ENCODE results near the gene CRYBB3. TPM values are rescaled to one million over a fixed set of nuclear protein-coding genes. Genes with fewer than 3 reads are reported as not detected.

Gene CRYBB3
- total and polyA plus RNA-seq, 10 of the 15 experiments (the other 5 are each of a cell fraction or from before 2014, with no cell fraction given): 0.26 TPM; not detected in 9

DNA sequence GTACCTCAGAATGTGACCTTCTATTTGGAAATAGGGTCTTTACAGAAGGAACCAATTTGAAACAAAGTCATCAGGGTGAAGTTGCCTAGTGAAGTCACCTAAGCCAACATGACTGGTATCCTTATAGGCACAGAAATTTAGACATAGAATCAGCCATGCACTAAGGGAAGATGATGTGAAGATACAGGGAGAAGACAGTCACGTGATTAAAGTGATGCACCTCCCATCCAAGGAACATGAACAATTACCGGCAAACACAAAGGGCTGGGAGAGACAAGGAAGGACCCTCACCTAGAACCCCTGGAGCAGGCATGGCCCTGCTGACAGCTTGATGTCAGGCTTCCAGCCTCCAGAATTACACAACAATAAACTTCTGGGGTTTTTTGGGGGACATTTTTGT lies 16.6 kb downstream of the CRYBB3 start:
- no peaks in the 10 kb centered on the region for H3K27me3 ChIP-seq (replicated peaks in 1 of 2; ENCODE audit: control insufficient read depth in 2 of 2, insufficient read depth in 2 of 2, low read length in 1 of 2)
- no peak overlapping the region for H3K4me3 ChIP-seq
- ChIA-PET RAD21 (ENCODE audit: unreplicated experiment) (no interaction called here), POLR2A (no interaction called here), SMC1A (ENCODE audit: uncharacterized antibody, unreplicated experiment) (no interaction called here), CTCF (no interaction called here)
- TF ChIP-seq SUZ12 (IDR thresholded peaks at IDR 0.05; ENCODE audit: unreplicated experiment) (no peak), CEBPB (IDR thresholded peaks at IDR 0.05; ENCODE audit: borderline replicate concordance in 1 of 2, low read depth in 2 of 2, low read length in 2 of 2) (no peak), CBFB (IDR thresholded peaks at IDR 0.05; ENCODE audit: low read depth) (no peak), RFX5 (IDR thresholded peaks at IDR 0.05; ENCODE audit: low read depth, low read length) (no peak)
- no peaks in the 10 kb centered on the region for H3K36me3 ChIP-seq (ENCODE audit: control insufficient read depth in 2 of 2, insufficient read depth in 2 of 2, low read length in 1 of 2)
- H4K20me1 ChIP-seq (ENCODE audit: control insufficient read depth, insufficient read depth): no peaks in the 10 kb centered on the region; the same call in 1 of the 2 replicates
- 47% methylated on average over 2 of the region's 2 CpGs for WGBS (ENCODE audit: insufficient coverage, insufficient replicate concordance, low lambda C conversion rate, missing lambda C conversion rate)
- H3K9me3 ChIP-seq (replicated peaks; ENCODE audit: control insufficient read depth, insufficient read depth, low read length): no peaks in the 10 kb centered on the region; the same call in 2 of the 3 replicates
- intact Hi-C loops (cut with micrococcal nuclease; ENCODE audit: unreplicated experiment) (no loop called here), in situ Hi-C loops (cut with MboI) (no loop called here)
- DNase-seq (ENCODE audit: low read depth, low spot score) (no peak), FAIRE-seq (no peak), ATAC-seq (no peak)
- H2AFZ ChIP-seq (ENCODE audit: control insufficient read depth, low read depth, low read length): no peak overlapping the region
- H3K4me2 ChIP-seq (ENCODE audit: control insufficient read depth, insufficient read depth): no peak overlapping the region
- H3K79me2 ChIP-seq (ENCODE audit: control insufficient read depth, insufficient read depth, low read length): no peaks in the 10 kb centered on the region
- BruUV-seq (replicated peaks): no TSS peak
- no peak overlapping the region for H3K9ac ChIP-seq (ENCODE audit: control insufficient read depth, insufficient read depth, low read length)
- H3K27ac ChIP-seq (ENCODE audit: control insufficient read depth, insufficient read depth): no peak overlapping the region
- no peaks in the 10 kb centered on the region for H3K4me1 ChIP-seq (ENCODE audit: control insufficient read depth, insufficient read depth, low read length)

GRCh38 chr22:25219211-25219689 lies 19.6 kb downstream of the CRYBB3 start, which contains the start of gene CRYBB2:
CRYBB2 (plus strand) TSS chr22:25219639; CDS start chr22:25221430, 1,791 bp downstream.
- Histone ChIP-seq H3K27me3 (replicated peaks in 1 of 2; ENCODE audit: control insufficient read depth in 2 of 2, insufficient read depth in 2 of 2, low read length in 1 of 2) (no peaks in the 10 kb centered on the region), H3K4me1 (ENCODE audit: control insufficient read depth, insufficient read depth, low read length) (no peaks in the 10 kb centered on the region), H3K9ac (ENCODE audit: control insufficient read depth, insufficient read depth, low read length) (no peak within 1 kb of the TSS), H3K36me3 (ENCODE audit: control insufficient read depth in 2 of 2, insufficient read depth in 2 of 2, low read length in 1 of 2) (no peaks in the 10 kb centered on the region), H3K9me3 (replicated peaks; ENCODE audit: control insufficient read depth, insufficient read depth, low read length) (no peaks in the 10 kb centered on the region), H3K27ac (ENCODE audit: control insufficient read depth, insufficient read depth) (no peak within 1 kb of the TSS), H2AFZ (ENCODE audit: control insufficient read depth, low read depth, low read length) (no peak within 1 kb of the TSS), H3K4me2 (ENCODE audit: control insufficient read depth, insufficient read depth) (no peak within 1 kb of the TSS), H3K4me3 (no peak within 1 kb of the TSS), H3K79me2 (ENCODE audit: control insufficient read depth, insufficient read depth, low read length) (no peaks in the 10 kb centered on the region), H4K20me1 (ENCODE audit: control insufficient read depth, insufficient read depth) (no peaks in the 10 kb centered on the region; the same call in 1 of the 2 replicates)
- in situ Hi-C loops (cut with MboI): no loop called here
- ChIA-PET CTCF (no interaction called here), SMC1A (ENCODE audit: uncharacterized antibody, unreplicated experiment) (no interaction called here), RAD21 (ENCODE audit: unreplicated experiment) (no interaction called here), POLR2A (no interaction called here)
- intact Hi-C loops (cut with micrococcal nuclease; ENCODE audit: unreplicated experiment): no loop called here
- ATAC-seq: no peak
- WGBS (ENCODE audit: insufficient coverage, insufficient replicate concordance, low lambda C conversion rate, missing lambda C conversion rate): 44% methylated on average over 19 of the region's 19 CpGs
- FAIRE-seq: no peak
- no peak for DNase-seq (ENCODE audit: low read depth, low spot score)
- no TSS peak for BruUV-seq (replicated peaks)
- TF ChIP-seq BHLHE40 (IDR thresholded peaks at IDR 0.05; ENCODE audit: borderline replicate concordance in 1 of 2, low read depth in 2 of 2, low read length in 1 of 2) (no peak), CHD1 (IDR thresholded peaks at IDR 0.05; ENCODE audit: low read depth, low read length) (no peak), SMARCA5 (IDR thresholded peaks at IDR 0.05) (no peak), POLR2AphosphoS5 (IDR thresholded peaks at IDR 0.05; ENCODE audit: low read length) (no peak), PAX8 (IDR thresholded peaks at IDR 0.05) (no peak), RFX5 (IDR thresholded peaks at IDR 0.05; ENCODE audit: low read depth, low read length) (no peak), POLR2AphosphoS2 (IDR thresholded peaks at IDR 0.05; ENCODE audit: low read depth, low read length) (no peak)
- TF ChIP-seq, protein P1, sequence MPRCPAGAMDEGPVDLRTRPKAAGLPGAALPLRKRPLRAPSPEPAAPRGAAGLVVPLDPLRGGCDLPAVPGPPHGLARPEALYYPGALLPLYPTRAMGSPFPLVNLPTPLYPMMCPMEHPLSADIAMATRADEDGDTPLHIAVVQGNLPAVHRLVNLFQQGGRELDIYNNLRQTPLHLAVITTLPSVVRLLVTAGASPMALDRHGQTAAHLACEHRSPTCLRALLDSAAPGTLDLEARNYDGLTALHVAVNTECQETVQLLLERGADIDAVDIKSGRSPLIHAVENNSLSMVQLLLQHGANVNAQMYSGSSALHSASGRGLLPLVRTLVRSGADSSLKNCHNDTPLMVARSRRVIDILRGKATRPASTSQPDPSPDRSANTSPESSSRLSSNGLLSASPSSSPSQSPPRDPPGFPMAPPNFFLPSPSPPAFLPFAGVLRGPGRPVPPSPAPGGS (IDR thresholded peaks at IDR 0.05; ENCODE audit: borderline replicate concordance, insufficient read depth, low read depth, low read length, poor library complexity, severe bottlenecking): no peak
- TF ChIP-seq, protein P2, sequence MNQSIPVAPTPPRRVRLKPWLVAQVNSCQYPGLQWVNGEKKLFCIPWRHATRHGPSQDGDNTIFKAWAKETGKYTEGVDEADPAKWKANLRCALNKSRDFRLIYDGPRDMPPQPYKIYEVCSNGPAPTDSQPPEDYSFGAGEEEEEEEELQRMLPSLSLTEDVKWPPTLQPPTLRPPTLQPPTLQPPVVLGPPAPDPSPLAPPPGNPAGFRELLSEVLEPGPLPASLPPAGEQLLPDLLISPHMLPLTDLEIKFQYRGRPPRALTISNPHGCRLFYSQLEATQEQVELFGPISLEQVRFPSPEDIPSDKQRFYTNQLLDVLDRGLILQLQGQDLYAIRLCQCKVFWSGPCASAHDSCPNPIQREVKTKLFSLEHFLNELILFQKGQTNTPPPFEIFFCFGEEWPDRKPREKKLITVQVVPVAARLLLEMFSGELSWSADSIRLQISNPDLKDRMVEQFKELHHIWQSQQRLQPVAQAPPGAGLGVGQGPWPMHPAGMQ (IDR thresholded peaks at IDR 0.05; ENCODE audit: borderline replicate concordance): no peak
- TF ChIP-seq, protein P3, sequence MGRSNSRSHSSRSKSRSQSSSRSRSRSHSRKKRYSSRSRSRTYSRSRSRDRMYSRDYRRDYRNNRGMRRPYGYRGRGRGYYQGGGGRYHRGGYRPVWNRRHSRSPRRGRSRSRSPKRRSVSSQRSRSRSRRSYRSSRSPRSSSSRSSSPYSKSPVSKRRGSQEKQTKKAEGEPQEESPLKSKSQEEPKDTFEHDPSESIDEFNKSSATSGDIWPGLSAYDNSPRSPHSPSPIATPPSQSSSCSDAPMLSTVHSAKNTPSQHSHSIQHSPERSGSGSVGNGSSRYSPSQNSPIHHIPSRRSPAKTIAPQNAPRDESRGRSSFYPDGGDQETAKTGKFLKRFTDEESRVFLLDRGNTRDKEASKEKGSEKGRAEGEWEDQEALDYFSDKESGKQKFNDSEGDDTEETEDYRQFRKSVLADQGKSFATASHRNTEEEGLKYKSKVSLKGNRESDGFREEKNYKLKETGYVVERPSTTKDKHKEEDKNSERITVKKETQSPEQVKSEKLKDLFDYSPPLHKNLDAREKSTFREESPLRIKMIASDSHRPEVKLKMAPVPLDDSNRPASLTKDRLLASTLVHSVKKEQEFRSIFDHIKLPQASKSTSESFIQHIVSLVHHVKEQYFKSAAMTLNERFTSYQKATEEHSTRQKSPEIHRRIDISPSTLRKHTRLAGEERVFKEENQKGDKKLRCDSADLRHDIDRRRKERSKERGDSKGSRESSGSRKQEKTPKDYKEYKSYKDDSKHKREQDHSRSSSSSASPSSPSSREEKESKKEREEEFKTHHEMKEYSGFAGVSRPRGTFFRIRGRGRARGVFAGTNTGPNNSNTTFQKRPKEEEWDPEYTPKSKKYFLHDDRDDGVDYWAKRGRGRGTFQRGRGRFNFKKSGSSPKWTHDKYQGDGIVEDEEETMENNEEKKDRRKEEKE (IDR thresholded peaks at IDR 0.05): no peak

All from GM12878 (cell line).